ENCODE results near the gene ZNF560.

DNA sequence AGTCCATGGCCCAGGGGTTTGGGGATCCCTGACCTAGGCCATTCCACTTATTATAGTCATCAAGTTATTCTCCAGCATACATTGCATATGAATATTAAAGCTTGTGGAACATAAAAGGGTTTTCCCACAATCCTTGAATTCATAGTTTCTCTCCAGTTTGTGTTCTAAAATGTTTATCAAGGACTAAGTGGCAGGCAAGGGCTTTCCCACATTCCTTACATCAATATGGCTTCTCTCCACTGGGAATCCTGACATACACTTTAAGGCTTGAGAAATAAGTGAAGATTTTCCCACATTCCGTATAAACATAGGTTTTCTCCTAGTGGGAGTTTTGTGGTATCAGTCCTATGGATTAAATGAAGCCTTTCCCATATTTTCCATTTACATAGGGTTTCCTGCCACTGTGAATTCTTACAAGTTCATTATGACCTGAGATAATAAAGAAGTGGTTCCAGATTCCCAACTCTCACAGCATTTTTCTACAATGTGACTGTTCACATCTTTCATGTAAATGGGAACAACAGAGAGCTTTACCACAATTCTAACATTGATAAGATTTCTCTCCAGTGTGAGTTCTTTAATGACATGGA lies 25.6 kb upstream of the ZNF560 start:
- TF ChIP-seq POLR2A (IDR thresholded peaks at IDR 0.05): no peak
- TF ChIP-seq, protein P1, sequence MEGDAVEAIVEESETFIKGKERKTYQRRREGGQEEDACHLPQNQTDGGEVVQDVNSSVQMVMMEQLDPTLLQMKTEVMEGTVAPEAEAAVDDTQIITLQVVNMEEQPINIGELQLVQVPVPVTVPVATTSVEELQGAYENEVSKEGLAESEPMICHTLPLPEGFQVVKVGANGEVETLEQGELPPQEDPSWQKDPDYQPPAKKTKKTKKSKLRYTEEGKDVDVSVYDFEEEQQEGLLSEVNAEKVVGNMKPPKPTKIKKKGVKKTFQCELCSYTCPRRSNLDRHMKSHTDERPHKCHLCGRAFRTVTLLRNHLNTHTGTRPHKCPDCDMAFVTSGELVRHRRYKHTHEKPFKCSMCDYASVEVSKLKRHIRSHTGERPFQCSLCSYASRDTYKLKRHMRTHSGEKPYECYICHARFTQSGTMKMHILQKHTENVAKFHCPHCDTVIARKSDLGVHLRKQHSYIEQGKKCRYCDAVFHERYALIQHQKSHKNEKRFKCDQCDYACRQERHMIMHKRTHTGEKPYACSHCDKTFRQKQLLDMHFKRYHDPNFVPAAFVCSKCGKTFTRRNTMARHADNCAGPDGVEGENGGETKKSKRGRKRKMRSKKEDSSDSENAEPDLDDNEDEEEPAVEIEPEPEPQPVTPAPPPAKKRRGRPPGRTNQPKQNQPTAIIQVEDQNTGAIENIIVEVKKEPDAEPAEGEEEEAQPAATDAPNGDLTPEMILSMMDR (IDR thresholded peaks at IDR 0.05): no peak
